ENCODE data around the gene DOCK4.

The DOCK4 gene

GRCh38 chr7:112069879-112070321 is 136.3 kb downstream of the DOCK4 start:
- no peak overlapping the region for H3K4me3 ChIP-seq (ENCODE audit: low read depth, low read length)
- TF ChIP-seq CTCF (IDR thresholded peaks at IDR 0.05; ENCODE audit: low read depth, low read length) = no peak

- no peak for TF ChIP-seq CTCF (IDR thresholded peaks at IDR 0.05; ENCODE audit: low read depth, low read length)
- H3K4me3 ChIP-seq (ENCODE audit: low read depth, low read length) = no peak overlapping the region
Observed at GRCh38 chr7:112068967-112069366, 137.2 kb downstream of the DOCK4 start.

- no peak for TF ChIP-seq CTCF (IDR thresholded peaks at IDR 0.05; ENCODE audit: low read depth, low read length)
- H3K4me3 ChIP-seq (ENCODE audit: low read depth, low read length) = no peak overlapping the region
Observed at GRCh38 chr7:112067632-112068540, 138.3 kb downstream of the DOCK4 start.

- TF ChIP-seq CTCF (IDR thresholded peaks at IDR 0.05; ENCODE audit: low read depth, low read length) = no peak
- no peak overlapping the region for H3K4me3 ChIP-seq (ENCODE audit: low read depth, low read length)
Observed at GRCh38 chr7:112067200-112067599, 139.0 kb downstream of the DOCK4 start.

GRCh38 chr7:112065758-112066157 is 140.4 kb downstream of the DOCK4 start:
- TF ChIP-seq CTCF (IDR thresholded peaks at IDR 0.05; ENCODE audit: low read depth, low read length) = no peak
- H3K4me3 ChIP-seq (ENCODE audit: low read depth, low read length) = no peak overlapping the region

- no peak for TF ChIP-seq CTCF (IDR thresholded peaks at IDR 0.05; ENCODE audit: low read depth, low read length)
- H3K4me3 ChIP-seq (ENCODE audit: low read depth, low read length) = no peak overlapping the region
Observed at GRCh38 chr7:112064627-112065385, 141.4 kb downstream of the DOCK4 start.

GRCh38 chr7:112063974-112064373 is 142.2 kb downstream of the DOCK4 start:
- TF ChIP-seq CTCF (IDR thresholded peaks at IDR 0.05; ENCODE audit: low read depth, low read length) = no peak
- H3K4me3 ChIP-seq (ENCODE audit: low read depth, low read length) = no peak overlapping the region

All from WI38 (cell line).